IPS DF 4.7 (cell line): ENCODE data around the gene ZNF546.

ENCODE experiments used
- DNase-seq: peaks from one replicate; pipeline ENCODE4 v3.0.0-alpha.2; 2013; ENCODE audit warnings: low spot score; ENCODE audit errors: extremely low read depth

Gene ZNF546

GRCh38 chr19:40054632-40055031, 57.8 kb downstream of the ZNF546 start:
- no peak for DNase-seq

DNA sequence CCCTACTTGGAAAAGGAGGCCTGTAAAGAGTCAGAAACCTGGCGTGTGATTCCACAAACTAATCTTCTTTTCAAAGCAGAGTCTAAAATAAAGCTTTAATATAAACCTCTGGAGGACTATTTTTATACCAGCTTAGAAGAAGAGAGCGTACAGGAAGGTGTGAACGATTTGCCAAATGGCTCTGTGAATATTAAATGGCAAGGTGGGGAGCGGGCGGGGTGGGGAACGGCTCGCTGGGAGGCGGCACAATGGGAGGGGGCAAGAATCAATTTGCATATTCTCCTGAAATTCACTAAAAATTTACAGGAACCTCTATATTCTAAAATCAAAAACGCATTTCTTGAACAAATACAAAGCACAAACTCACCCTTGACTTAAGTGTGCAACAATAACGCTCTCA, 58.2 kb downstream of the ZNF546 start:
- no peak for DNase-seq

DNA sequence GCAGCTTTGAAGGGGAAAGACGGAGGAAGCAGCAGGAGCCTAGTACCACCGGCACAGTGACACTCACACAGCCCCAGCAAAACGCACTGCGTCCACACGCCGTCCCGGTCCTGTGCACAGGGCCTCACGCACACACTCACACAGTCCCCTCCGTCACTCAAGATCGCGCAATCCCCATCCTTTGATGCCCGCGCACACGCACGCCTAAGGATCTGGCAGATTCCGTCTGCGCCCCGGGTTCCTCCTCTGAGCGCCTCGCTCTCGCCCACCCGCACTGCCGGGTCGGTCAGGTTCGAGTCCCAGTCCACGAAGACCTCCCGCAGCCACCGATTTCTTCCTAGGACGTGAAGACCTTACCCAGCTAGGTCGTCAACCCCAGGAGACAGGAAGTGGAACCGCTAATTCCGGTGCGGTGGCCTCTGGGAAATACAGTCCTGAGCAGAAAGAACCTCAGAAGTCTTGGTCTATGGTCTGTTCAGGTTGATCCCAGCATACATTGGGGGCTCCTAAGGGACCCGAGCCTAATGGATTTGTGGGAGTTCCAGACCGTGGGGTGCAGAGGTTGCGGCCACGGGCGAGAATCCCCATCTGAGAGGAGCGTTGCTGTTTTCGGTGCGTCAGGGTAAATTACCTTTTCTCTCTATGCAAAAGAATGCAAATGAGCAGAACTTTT, 59.1 kb downstream of the ZNF546 start, which contains the start of gene ZNF780B:
Gene ZNF780B (minus strand): TSS at position 400 of the 673 bp plus-strand sequence. CDS start 5,899 bp downstream, outside the sequence.
- peak; percentile 44 for DNase-seq

DNA sequence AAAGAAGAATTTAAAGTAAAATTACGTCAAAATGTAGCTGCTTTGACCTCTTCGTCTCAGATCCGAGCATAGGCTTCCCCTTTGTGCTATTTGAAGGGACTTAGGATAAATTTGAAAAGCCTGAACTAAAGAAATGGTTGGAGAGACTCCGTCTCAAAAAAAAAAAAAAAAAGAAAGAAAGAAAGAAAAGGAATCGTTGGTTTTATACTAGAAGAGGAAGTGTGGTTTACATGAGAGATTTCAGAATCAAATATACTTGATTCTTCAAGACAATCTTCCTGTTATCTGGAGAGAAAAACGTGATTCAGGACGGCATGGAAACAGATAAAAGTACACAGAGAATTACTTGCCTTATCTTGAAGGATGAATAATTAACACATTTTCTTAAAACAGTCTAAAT, 59.6 kb downstream of the ZNF546 start:
- no peak for DNase-seq

DNA sequence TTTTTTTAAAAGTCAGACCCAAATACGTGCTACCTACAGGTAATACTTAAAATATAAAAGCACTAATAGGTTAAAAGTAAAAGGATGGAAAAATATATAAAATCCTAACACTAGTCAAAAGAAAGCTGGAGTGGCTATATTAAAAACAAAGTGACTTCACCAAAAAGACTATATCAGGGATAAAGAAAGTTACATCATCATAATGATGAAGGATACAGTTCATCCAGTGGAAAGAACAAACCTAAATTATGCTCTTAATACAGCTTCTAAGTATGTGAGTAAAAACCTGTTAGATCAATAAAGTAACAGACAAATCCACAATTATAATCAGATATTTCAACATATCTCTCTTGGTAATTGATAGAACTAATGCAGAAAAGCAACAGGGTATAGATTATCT, 60.3 kb downstream of the ZNF546 start:
- DNase-seq, result no peak

- no peak for DNase-seq
Observed at GRCh38 chr19:40059624-40060023, 62.8 kb downstream of the ZNF546 start.

DNA sequence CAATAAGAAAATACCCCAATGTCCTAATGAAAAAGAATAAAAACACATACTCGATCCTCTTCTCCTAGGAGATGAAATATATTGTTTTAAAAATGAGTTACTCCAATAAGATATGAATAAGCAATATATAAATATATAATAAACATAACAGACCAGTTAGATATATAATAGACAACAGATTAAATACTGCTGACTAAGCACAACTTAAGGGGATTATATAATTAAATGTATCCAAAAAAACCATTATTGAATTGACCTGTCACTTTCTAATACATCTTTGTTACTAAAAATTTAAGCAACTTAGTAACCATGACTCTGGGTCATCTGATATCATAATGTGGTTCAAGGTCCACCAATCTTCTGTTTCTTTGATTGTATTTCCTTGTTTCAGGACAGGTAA, 73.2 kb downstream of the ZNF546 start:
- no peak for DNase-seq
